Fibroblast of villous mesenchyme (primary cell): ENCODE measurements around the gene PAFAH1B2. TPM values are rescaled to one million over a fixed set of nuclear protein-coding genes. Genes with fewer than 3 reads are reported as not detected.

Experiments
- DNase-seq: peaks from one replicate; pipeline ENCODE4 v3.0.0-alpha.2; 2010; ENCODE audit warnings: low read depth
- H3K4me3 ChIP-seq: 2 replicates; pipeline ENCODE4 v1.5.1; 2011; ENCODE audit warnings: low read depth, mild to moderate bottlenecking, low read length
- CTCF ChIP-seq: IDR thresholded peaks from 2 replicates; pipeline ENCODE4 v1.5.1; 2012; ENCODE audit warnings: low read depth, mild to moderate bottlenecking, low read length; ENCODE audit not compliant: insufficient read depth
- total RNA-seq: library from RNA; depleted of rRNA; stranded (reverse); fragments of >200 nt; gene quantifications from 2 replicates; pipeline ENCODE4 v1.2.3, GENCODE V29; 2012

Gene PAFAH1B2
- total RNA-seq, 1 donor = 200 TPM

DNA sequence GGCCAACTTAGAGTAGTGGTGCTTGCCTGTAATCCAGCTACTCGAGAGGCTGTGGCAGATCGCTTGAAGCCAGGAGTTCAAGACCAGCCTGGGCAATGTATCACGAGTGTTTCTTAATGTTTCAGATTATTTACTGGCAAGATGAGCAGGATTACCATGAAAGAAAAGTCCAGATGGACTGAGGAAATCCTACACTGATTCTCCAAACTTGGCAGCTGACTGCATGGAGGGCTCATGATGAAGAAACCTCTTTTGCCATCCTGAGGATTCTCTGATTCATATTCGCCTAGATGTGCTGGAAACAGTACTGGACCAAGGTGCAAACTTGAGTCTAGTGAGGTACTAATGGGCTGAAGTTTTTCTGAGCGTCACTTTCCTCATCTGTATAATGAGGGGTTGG, 31.7 kb downstream of the PAFAH1B2 start:
- no peak for DNase-seq
- no peak overlapping the region for H3K4me3 ChIP-seq
- TF ChIP-seq CTCF = no peak

DNA sequence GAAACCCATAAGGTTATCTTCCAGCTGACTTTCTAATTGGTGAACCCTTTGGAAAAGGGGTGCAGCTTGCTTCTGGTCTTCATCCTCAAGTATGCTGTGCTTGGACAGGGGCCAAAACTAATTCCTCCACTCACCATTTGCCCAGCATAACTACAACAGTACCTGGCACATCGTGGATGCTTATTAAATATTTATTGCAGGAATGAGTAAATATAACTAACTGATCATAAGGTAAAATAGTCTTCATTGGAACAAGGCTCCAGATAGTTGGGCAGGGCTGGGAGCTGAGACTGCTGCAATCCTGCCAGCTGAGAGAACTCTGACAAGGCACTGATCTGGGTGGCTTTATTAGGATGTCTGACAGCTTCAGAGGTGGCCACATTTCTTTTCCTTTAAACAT, 32.1 kb downstream of the PAFAH1B2 start:
- H3K4me3 ChIP-seq = no peak overlapping the region
- no peak for TF ChIP-seq CTCF
- no peak for DNase-seq

GRCh38 chr11:117177534-117178209, 33.6 kb downstream of the PAFAH1B2 start:
- TF ChIP-seq CTCF = no peak
- no peak for DNase-seq
- peak overlapping the region; percentile 78 for H3K4me3 ChIP-seq

- TF ChIP-seq CTCF = no peak
- H3K4me3 ChIP-seq = peak within 1 kb of the TSS; percentile 78
- DNase-seq = peak; percentile 96
These were observed 34.3 kb downstream of the PAFAH1B2 start, which contains the start of gene SIDT2 for GRCh38 chr11:117178210-117179034. TSS of gene SIDT2 (plus strand) at chr11:117178743. CDS start at chr11:117179264, 521 bp downstream.

- H3K4me3 ChIP-seq = peak overlapping the region; percentile 78
- DNase-seq = peak; percentile 70
- TF ChIP-seq CTCF = no peak
These were observed 35.2 kb downstream of the PAFAH1B2 start for GRCh38 chr11:117179048-117179999.

- peak; percentile 48 for DNase-seq
- no peak for TF ChIP-seq CTCF
- peak overlapping the region; percentile 78 for H3K4me3 ChIP-seq
These were observed 35.9 kb downstream of the PAFAH1B2 start for GRCh38 chr11:117180020-117180419.
